Fibroblast of skin of left biceps (primary cell): ENCODE results near the gene NDC80.

Experiments
- DNase-seq, 2 experiments: peaks; one replicate each; pipeline ENCODE4 v3.0.0-alpha.2; 2013; ENCODE audit warnings: low read depth in 2 of 2

Gene NDC80

GRCh38 chr18:2557536-2557935, 13.8 kb upstream of the NDC80 start:
- no peak for DNase-seq

DNA sequence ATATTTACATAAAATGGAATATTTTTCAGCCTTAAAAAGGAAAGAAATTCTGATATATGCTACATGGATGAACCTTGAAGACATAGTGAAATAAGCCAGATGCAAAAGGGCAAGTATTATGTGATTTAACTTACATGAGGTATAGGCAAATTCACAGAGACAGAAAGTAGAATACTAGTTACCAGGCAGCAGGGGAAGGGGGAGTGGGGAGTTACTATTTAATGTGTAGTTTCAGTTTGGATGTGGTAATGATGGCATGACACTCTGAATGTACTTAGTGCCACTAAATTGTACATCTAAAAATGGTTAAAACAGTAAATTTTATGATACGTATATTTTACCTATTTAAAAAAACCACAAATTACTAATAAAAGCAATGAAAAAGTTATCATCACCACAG, 12.1 kb upstream of the NDC80 start:
- no peak for DNase-seq

DNA sequence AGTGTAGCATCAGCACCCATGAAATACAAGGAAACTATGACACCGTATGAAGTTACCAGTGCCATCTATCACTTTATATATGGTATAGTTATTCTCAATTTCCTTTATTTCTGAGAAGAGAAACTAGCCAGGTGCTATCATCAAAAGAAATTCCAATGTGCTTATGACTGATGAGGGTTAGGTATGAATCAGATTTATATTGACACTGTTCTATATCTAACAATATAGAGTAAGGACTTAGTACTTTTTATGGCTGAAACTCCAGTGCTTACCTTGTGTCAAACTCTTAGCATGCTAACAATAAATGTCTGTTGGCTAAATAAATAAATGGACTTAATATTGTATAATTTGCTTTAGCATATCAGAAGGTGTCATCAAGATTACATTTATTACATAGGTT, 7.0 kb upstream of the NDC80 start:
- no peak for DNase-seq

GRCh38 chr18:2568129-2568528, 3.2 kb upstream of the NDC80 start:
- no peak for DNase-seq

- DNase-seq: no peak
Observed at GRCh38 chr18:2568605-2569004, 2.8 kb upstream of the NDC80 start.

DNA sequence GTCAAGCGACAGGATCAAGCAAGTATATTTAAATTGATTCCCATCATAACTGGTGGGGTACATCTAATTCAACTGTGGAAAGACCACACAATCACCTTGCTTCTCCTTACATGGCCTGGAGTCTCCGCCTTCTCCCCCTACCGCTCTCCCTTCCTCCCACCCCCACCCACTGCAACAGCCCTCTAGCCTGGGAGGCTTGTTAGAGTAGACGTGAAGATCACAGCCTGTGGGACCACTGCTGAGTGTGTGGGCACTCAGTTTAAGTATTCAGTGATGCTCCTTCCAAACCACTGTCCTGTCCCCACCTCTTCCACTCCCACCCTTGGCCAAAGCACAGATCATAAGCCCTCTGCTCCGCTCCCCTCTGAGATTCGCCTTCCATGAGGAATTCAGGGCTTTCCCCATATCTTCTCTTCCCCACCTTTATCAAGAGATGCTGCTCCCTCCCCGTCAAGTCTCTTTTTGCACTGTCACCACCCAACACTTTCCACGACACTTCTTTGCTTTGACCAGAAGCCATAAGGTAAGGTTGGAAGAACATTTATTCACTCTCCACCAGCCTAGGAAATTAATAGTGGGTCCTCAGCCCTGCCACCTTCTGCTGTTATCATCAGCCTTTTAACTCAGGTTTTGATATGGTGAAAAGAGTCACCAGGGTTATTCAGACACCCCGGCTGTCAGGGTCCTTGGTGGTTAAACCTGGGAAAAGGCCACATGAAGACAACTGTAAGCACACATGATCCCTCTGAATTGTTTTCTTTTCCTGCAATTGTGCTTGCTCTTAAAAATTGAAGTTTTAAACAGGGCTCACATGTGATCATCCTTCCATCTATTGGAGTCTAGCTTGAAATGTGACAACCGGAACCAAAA, 1.8 kb upstream of the NDC80 start:
- no peak for DNase-seq

GRCh38 chr18:2570772-2571199, 571 bp upstream of the NDC80 start:
- DNase-seq: peak in 1 of 2 experiments; percentile 21

GRCh38 chr18:2572171-2572569, 813 bp downstream of the NDC80 start:
- DNase-seq: no peak

- no peak for DNase-seq
Observed at GRCh38 chr18:2572892-2573291, 1.5 kb downstream of the NDC80 start.

DNA sequence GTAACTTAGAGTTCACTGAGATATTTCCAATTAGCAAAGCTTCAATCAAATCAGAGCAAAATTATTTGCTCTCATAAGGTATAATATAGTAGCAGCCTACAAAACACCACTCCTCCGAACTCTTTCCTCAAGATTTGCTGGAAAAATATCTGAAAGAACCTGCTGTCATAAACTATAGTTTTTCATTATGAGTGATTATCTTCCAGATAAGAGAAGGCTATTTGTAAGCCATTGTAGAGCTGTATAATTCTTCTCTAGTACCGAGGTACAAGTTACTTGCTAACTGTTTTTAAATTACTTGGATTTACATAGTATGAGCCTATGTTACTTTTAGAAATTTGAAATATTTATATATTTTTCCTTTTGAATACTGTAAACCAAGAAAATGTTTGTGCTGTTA, 2.1 kb downstream of the NDC80 start:
- DNase-seq: no peak

DNA sequence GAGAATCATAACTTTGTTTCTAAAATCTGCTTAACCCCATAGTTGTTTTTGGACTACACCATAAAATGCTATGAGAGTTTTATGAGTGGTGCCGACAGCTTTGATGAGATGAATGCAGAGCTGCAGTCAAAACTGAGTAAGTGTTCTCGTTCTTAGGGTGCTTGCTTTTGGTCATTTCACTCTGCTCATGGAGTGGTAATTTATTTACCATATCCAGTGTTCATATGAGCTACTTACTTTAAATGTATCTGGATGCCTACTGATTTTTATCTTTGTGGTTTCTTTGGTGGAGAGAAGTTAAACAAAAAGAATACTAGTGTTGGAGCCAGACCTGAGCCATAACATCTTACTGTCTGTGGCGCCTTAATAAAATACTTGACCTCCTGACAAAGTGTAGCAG, 16.4 kb downstream of the NDC80 start:
- DNase-seq: no peak

- DNase-seq: no peak
Observed at GRCh38 chr18:2588666-2589344, 17.4 kb downstream of the NDC80 start.

DNA sequence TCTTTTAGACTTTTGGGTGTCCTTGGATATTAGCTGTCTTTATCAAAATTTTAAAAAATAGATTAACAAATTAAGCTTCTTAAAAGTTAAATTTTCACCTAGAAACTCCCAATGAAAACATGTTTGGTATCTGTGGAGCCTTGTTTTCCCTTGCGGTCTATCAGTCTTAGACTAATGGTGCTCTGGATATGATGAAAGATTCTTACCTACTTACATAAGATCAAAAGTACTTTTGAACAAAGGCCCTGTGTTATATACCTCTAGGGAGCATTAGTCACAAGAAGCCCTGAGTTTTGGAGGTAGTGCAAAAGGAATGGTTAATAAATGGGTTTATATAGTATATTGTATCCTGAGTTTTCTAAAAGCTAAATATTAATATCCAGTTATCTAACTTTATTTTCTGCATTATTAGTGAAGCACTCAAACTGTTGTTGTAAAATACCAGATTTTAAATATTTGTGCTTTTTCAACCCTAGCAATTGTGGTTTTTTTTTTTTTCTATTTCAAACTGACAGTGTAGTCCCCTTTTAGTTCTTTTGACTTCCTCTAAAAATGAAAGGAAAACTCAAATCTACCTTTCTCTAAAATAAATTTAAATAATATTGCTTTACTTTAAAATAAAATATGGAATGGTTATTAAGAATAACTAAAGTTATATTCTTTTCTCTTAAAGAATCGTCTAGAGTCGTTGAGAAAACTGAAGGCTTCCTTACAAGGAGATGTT, 18.1 kb downstream of the NDC80 start:
- DNase-seq: no peak

DNA sequence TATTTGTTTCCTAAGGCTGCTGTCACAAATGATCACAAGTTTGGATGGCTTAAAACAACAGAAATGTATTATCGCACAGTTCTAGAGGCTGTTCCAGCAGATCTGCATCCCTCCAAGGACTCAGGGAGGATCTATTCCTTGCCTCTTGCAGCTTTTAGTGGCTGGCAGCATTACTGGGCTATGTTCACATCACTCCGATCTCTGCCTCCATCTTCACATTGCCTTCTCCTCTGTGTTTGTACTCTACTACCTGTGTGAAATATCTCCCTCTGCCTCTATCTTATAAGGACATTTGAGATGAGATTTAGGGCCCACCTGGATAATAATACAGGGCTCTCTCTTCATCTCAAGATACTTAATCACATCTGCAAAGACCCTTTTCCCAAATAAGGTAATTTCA, 18.9 kb downstream of the NDC80 start:
- no peak for DNase-seq

DNA sequence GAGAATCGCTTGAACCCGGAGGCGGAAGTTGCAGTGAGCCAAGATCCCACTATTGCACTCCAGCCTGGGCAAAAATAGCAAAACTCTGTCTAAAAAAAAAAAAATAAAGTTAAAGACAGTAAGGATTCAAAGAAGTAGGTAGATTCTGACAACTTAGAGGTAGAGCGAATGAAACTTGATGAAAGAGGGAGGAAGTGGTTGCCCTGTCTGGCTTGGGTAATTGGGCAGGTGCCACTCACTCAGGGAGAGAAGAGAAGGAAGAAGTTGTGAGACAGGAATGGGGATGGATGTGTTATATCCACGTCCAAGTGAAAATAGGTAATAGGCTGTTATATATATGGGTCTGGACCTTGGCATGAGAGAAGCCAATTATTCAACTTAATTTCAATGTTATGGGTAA, 26.3 kb downstream of the NDC80 start:
- no peak for DNase-seq

DNA sequence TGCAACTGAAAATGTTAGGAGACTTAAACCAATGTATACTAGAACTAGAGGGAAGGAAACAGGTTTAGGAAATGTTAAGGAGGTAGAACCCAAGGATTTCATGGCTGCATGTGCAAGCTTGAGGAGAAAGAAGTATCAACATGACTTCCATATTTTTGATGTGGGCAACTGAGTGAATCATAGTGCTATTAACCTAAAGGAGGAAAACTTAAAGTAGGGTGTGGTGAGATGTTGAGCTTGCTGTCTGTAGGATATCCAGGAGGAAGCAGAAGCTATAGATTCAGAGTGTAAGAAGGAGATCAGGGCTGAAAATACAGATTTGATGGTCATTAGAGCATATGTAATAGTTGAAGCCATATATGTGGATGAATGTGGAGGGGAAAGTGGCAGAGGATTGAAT, 31.5 kb downstream of the NDC80 start:
- no peak for DNase-seq

GRCh38 chr18:2606335-2606734, 35.0 kb downstream of the NDC80 start:
- no peak for DNase-seq

DNA sequence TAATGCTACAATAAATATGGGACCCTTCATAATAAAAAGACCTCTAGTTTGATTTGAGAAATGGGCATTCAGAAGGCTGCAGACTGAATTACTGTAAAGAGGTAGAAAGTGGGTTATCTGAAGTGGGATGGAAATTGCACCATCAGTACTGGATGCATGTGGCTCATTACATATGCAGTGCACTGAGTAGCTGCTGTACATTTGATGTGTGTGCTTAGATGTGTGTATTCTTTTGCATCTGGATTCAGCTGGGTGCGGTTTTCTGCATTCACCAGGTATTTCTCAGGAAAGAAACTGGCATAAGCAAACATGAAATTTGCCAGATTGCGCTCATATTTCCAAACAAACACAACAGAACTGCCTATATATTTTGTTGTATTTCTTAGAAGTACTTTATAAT, 38.2 kb downstream of the NDC80 start:
- no peak for DNase-seq

DNA sequence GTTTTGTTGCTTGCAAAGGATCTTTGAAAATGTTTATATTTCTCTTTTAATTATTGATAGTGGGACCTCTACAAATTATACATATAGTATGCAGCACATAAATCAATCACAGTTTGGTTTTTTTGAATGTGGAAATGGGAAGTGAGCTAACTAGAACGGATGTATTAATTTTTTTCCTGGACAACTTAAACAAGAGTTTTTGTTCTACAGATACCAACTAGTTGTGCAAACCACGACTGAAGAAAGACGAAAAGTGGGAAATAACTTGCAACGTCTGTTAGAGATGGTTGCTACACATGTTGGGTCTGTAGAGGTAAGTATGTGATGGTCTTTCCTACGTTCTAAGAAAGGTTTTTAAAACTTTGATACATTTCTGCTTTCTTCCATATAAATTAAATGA, 39.2 kb downstream of the NDC80 start:
- no peak for DNase-seq

DNA sequence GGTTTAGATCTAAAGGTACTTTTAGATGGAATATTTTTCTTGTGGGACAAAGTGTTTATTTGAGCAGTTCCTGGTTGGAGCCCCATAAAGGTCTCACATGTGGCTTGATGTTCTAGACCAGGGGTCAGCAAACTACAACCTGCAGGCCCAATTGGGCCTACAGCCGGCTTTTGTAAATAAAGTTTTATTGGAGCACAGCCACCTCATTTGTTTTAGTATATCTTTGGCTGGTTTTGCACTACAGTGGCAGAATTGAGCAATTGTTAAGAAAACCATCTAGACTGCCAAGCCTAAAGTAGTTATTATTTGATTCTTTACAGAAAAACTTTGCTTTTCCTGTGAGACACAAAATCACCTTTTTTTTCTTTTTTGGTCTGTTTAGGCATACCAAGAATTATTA, 41.6 kb downstream of the NDC80 start:
- no peak for DNase-seq

DNA sequence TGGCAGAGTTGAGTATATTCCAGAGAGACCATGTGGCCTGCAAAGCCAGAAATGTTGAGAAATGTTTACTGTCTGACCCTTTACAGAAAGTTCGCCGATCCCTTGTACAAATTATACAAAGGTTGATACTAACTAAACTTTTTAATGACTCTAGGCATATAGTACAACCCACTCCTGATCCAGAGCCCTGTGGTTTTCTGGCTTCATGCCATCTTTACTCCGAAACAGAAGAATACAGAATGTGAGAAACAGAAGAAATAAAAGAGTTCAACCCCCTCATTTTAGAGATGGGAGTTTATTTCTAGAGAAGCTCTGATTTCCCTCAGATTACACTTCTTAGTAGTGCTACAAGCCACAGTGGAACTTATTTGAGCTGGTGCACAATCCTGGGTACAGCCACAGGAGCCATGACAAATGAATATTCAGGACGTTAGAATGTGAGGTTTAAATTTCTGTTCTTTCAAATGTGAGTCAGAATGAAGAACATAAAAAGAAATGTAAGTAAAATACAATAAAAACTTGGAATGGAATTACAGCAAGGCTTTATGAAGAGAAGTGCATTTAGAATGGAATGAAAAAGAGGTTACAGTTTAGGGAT, 46.1 kb downstream of the NDC80 start:
- DNase-seq: no peak

DNA sequence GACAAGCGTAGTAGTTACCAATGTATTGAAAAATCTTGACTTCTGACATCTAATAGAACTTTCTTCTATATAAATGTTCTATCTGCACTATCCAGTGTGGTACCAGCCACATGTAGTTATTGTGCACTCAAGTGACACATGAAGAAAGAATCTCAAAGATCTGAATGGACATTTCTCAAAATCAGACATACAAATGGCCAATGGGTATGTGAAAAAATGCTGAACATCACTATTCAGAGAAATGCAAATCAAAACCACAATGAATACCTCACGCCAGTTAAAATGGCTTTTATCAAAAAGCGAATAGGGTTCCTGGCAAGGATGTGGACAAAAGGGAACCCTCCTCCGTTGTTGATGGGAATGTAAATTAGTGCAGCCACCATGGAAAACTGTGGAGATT, 46.7 kb downstream of the NDC80 start:
- DNase-seq: peak in 1 of 2 experiments; percentile 10
